ENCODE data around the gene MIXL1.

DNA sequence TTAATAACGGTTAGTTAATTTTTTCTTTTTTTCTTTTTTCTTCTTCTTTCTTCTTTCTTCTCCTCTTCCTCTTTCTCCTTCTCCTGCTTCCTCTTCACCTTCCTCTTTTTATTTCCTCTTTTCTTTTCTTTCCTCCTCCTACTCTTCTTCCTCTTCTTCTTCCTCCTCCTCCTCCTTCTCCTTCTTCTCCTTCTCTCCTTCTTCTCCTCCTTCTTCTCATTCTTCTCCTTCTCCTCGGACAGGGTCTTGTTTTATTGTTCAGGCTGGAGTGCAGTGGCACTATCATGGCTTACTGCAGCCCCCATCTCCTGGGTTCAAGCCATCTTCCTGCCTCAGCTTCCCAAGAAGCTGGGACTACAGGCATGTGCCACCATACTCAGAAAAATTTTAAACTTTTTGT is 23.5 kb upstream of the MIXL1 start:
- TF ChIP-seq POLR2AphosphoS5 (IDR thresholded peaks at IDR 0.05; ENCODE audit: low read depth, low read length) (no peak), POLR2A (IDR thresholded peaks at IDR 0.05; ENCODE audit: low read depth, low read length) (no peak), TAF1 (IDR thresholded peaks at IDR 0.05; ENCODE audit: low read depth, low read length) (no peak)
